Type B pancreatic cell (in vitro differentiated cells): ENCODE measurements around the gene KRT72. TPM values are rescaled to one million over a fixed set of nuclear protein-coding genes. Genes with fewer than 3 reads are reported as not detected.
A peak's percentile ranks its signal among the peaks of the same experiment; 100 is the strongest.

ENCODE experiments used
- DNase-seq: peaks from one replicate; pipeline ENCODE4 v3.0.0; 2021; ENCODE audit warnings: mixed read lengths; ENCODE audit not compliant: unreplicated experiment; ENCODE audit errors: extremely low spot score
- H3K27ac Mint-ChIP-seq: 2 replicates; pipeline ENCODE4 v1.8.0; 2021; ENCODE audit warnings: mild to moderate bottlenecking, mixed read lengths
- H3K27me3 Mint-ChIP-seq: 2 replicates; pipeline ENCODE4 v1.8.0; 2021; ENCODE audit warnings: mixed read lengths
- H3K36me3 Mint-ChIP-seq: 2 replicates; pipeline ENCODE4 v1.8.0; 2021; ENCODE audit warnings: mixed read lengths
- H3K4me1 Mint-ChIP-seq: one replicate; pipeline ENCODE4 v1.8.0; 2021; ENCODE audit warnings: mixed read lengths; ENCODE audit not compliant: unreplicated experiment
- H3K4me3 Mint-ChIP-seq: 2 replicates; pipeline ENCODE4 v1.8.0; 2021; ENCODE audit warnings: mild to moderate bottlenecking, mixed read lengths
- H3K9me3 Mint-ChIP-seq: 2 replicates; pipeline ENCODE4 v1.8.0; 2021; ENCODE audit warnings: mixed read lengths
- CTCF ChIP-seq: fragments of 200-600 bp; sonication (generic); conservative IDR thresholded peaks from 2 replicates; pipeline ENCODE4 v1.5.0; 2021; ENCODE audit warnings: antibody characterized with exemption, mild to moderate bottlenecking
- total RNA-seq: library from RNA; stranded (reverse); gene quantifications from 2 replicates; pipeline ENCODE4 v1.2.1, GENCODE V29; 2021; ENCODE audit warnings: low replicate concordance

Gene KRT72
- total RNA-seq, 1 donor from 2014 or later: 0.48 TPM

- Mint-ChIP-seq H3K4me1 (no peaks in the 10 kb centered on the region), H3K27ac (no peak overlapping the region), H3K27me3 (peaks cover 46% of the 10 kb centered on the region), H3K4me3 (no peak overlapping the region), H3K9me3 (no peaks in the 10 kb centered on the region), H3K36me3 (no peaks in the 10 kb centered on the region)
- DNase-seq: no peak
- TF ChIP-seq CTCF: no peak
Observed at GRCh38 chr12:52570511-52570910, 30.8 kb downstream of the KRT72 start.

GRCh38 chr12:52568111-52568510 lies 33.2 kb downstream of the KRT72 start:
- no peak for DNase-seq
- no peak for TF ChIP-seq CTCF
- no peaks in the 10 kb centered on the region for H3K4me1 Mint-ChIP-seq
- H3K9me3 Mint-ChIP-seq: no peaks in the 10 kb centered on the region
- H3K36me3 Mint-ChIP-seq: no peaks in the 10 kb centered on the region
- H3K27ac Mint-ChIP-seq: no peak overlapping the region
- no peak overlapping the region for H3K4me3 Mint-ChIP-seq
- H3K27me3 Mint-ChIP-seq: peaks cover 60% of the 10 kb centered on the region

- no peak for TF ChIP-seq CTCF
- no peaks in the 10 kb centered on the region for H3K9me3 Mint-ChIP-seq
- H3K27ac Mint-ChIP-seq: no peak overlapping the region
- no peak for DNase-seq
- no peaks in the 10 kb centered on the region for H3K4me1 Mint-ChIP-seq
- H3K27me3 Mint-ChIP-seq: peaks cover 52% of the 10 kb centered on the region
- no peak overlapping the region for H3K4me3 Mint-ChIP-seq
- H3K36me3 Mint-ChIP-seq: no peaks in the 10 kb centered on the region
Observed at GRCh38 chr12:52566847-52567291, 34.4 kb downstream of the KRT72 start.

- TF ChIP-seq CTCF: no peak
- H3K4me3 Mint-ChIP-seq: no peak overlapping the region
- no peaks in the 10 kb centered on the region for H3K4me1 Mint-ChIP-seq
- no peak overlapping the region for H3K27ac Mint-ChIP-seq
- H3K36me3 Mint-ChIP-seq: no peaks in the 10 kb centered on the region
- no peaks in the 10 kb centered on the region for H3K9me3 Mint-ChIP-seq
- peaks cover 53% of the 10 kb centered on the region for H3K27me3 Mint-ChIP-seq
- no peak for DNase-seq
Observed at GRCh38 chr12:52564582-52564981, 36.7 kb downstream of the KRT72 start.

- peaks cover 56% of the 10 kb centered on the region for H3K27me3 Mint-ChIP-seq
- DNase-seq: no peak
Observed at GRCh38 chr12:52561880-52562449, 39.3 kb downstream of the KRT72 start.

More at GRCh38 chr12:52561880-52562449, 39.3 kb downstream of the KRT72 start:
- no peak overlapping the region for H3K27ac Mint-ChIP-seq
- no peak overlapping the region for H3K4me3 Mint-ChIP-seq
- H3K4me1 Mint-ChIP-seq: no peaks in the 10 kb centered on the region
- H3K36me3 Mint-ChIP-seq: no peaks in the 10 kb centered on the region
- no peaks in the 10 kb centered on the region for H3K9me3 Mint-ChIP-seq
- TF ChIP-seq CTCF: peak; percentile 58
